ENCODE data around the gene JPT2. TPM values are rescaled to one million over a fixed set of nuclear protein-coding genes. Genes with fewer than 3 reads are reported as not detected.

Gene JPT2
- total RNA-seq, 1 experiment from 2014 or later: 150 TPM

DNA sequence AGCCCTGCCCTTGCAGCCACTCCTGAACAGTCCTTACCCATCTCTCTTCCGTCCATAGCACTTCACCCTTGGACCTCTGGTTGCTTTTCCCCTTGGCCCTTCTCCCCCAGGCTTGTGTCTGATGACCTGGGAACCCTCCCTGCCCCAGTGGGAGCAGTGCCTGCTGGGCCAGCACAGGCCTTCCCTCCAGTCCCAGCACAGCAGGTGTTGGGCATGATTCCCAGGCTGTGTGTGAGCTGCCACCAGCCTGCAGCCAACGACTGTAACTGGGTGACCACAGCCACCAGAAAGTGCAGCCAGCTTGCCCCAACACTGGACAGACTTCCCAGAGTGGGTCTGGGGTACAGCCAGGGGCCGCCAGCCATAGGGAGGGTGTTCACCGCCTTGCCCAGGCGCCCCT lies 35.9 kb upstream of the JPT2 start (continued):
- TF ChIP-seq, protein P1, sequence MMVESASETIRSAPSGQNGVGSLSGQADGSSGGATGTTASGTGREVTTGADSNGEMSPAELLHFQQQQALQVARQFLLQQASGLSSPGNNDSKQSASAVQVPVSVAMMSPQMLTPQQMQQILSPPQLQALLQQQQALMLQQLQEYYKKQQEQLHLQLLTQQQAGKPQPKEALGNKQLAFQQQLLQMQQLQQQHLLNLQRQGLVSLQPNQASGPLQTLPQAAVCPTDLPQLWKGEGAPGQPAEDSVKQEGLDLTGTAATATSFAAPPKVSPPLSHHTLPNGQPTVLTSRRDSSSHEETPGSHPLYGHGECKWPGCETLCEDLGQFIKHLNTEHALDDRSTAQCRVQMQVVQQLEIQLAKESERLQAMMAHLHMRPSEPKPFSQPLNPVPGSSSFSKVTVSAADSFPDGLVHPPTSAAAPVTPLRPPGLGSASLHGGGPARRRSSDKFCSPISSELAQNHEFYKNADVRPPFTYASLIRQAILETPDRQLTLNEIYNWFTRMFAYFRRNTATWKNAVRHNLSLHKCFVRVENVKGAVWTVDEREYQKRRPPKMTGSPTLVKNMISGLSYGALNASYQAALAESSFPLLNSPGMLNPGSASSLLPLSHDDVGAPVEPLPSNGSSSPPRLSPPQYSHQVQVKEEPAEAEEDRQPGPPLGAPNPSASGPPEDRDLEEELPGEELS (CRISPR knock-in tag; IDR thresholded peaks at IDR 0.05): no peak
- TF ChIP-seq TEAD1 (CRISPR knock-in tag; IDR thresholded peaks at IDR 0.05): no peak
- TF ChIP-seq, protein P2, sequence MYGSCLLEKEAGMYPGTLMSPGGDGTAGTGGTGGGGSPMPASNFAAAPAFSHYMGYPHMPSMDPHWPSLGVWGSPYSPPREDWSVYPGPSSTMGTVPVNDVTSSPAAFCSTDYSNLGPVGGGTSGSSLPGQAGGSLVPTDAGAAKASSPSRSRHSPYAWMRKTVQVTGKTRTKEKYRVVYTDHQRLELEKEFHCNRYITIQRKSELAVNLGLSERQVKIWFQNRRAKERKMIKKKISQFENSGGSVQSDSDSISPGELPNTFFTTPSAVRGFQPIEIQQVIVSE (CRISPR knock-in tag; IDR thresholded peaks at IDR 0.05; ENCODE audit: borderline replicate concordance): no peak
- TF ChIP-seq TP53 (CRISPR knock-in tag; IDR thresholded peaks at IDR 0.05): no peak

DNA sequence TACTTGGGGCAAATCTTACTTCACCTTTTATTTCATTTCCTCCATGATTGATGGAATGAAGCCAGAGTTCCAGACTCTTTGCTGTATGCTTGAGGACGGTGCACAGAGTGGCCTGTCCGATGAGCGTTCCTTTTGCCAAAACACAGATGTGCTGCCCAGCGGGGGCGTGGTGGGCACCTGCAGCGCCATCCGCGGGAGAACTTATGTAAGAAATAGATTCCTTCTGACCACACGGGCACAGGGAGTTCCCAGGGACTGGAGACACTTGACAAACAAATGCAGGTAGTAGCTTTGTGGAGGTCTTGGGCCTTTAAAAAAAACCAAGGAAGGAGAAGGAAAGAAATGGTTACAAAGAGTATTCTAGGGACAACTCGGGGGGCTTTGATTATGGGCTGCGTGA lies 35.3 kb upstream of the JPT2 start:
- H3K36me3 Mint-ChIP-seq: peaks cover 46% of the 10 kb centered on the region
- DNase-seq (ENCODE audit: low spot score) (no peak), ATAC-seq (no peak)
- no peak overlapping the region for H3K4me3 Mint-ChIP-seq
- H3K27ac Mint-ChIP-seq: no peak overlapping the region
- H3K4me1 Mint-ChIP-seq: no peaks in the 10 kb centered on the region
- no peaks in the 10 kb centered on the region for H3K9me3 Mint-ChIP-seq
- CTCF ChIA-PET: no interaction called here
- no peak for TF ChIP-seq ZBTB21 (CRISPR knock-in tag; IDR thresholded peaks at IDR 0.05; ENCODE audit: borderline replicate concordance)
- no peak for TF ChIP-seq RORB (CRISPR knock-in tag; IDR thresholded peaks at IDR 0.05)
- TF ChIP-seq, protein P3, sequence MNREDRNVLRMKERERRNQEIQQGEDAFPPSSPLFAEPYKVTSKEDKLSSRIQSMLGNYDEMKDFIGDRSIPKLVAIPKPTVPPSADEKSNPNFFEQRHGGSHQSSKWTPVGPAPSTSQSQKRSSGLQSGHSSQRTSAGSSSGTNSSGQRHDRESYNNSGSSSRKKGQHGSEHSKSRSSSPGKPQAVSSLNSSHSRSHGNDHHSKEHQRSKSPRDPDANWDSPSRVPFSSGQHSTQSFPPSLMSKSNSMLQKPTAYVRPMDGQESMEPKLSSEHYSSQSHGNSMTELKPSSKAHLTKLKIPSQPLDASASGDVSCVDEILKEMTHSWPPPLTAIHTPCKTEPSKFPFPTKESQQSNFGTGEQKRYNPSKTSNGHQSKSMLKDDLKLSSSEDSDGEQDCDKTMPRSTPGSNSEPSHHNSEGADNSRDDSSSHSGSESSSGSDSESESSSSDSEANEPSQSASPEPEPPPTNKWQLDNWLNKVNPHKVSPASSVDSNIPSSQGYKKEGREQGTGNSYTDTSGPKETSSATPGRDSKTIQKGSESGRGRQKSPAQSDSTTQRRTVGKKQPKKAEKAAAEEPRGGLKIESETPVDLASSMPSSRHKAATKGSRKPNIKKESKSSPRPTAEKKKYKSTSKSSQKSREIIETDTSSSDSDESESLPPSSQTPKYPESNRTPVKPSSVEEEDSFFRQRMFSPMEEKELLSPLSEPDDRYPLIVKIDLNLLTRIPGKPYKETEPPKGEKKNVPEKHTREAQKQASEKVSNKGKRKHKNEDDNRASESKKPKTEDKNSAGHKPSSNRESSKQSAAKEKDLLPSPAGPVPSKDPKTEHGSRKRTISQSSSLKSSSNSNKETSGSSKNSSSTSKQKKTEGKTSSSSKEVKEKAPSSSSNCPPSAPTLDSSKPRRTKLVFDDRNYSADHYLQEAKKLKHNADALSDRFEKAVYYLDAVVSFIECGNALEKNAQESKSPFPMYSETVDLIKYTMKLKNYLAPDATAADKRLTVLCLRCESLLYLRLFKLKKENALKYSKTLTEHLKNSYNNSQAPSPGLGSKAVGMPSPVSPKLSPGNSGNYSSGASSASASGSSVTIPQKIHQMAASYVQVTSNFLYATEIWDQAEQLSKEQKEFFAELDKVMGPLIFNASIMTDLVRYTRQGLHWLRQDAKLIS (CRISPR knock-in tag; IDR thresholded peaks at IDR 0.05; ENCODE audit: borderline replicate concordance): no peak
- TF ChIP-seq NFE2L1 (CRISPR knock-in tag; IDR thresholded peaks at IDR 0.05): no peak
- TF ChIP-seq JUN (CRISPR knock-in tag; IDR thresholded peaks at IDR 0.05): no peak
- TF ChIP-seq ZNF219 (CRISPR knock-in tag; IDR thresholded peaks at IDR 0.05; ENCODE audit: borderline replicate concordance): no peak
- TF ChIP-seq FOXK1 (CRISPR knock-in tag; IDR thresholded peaks at IDR 0.05): no peak
- TF ChIP-seq ELF4 (CRISPR knock-in tag; IDR thresholded peaks at IDR 0.05; ENCODE audit: low read depth): no peak
- no peak for TF ChIP-seq TCF7 (CRISPR knock-in tag; IDR thresholded peaks at IDR 0.05; ENCODE audit: low read depth)
- no peak for TF ChIP-seq ZNF671 (CRISPR knock-in tag; IDR thresholded peaks at IDR 0.05)
- TF ChIP-seq GTF2I (CRISPR knock-in tag; conservative IDR thresholded peaks at IDR 0.05): no peak
- no peak for TF ChIP-seq CBFB (CRISPR knock-in tag; IDR thresholded peaks at IDR 0.05; ENCODE audit: low read depth)
- TF ChIP-seq ZNF317 (CRISPR knock-in tag; IDR thresholded peaks at IDR 0.05; ENCODE audit: borderline replicate concordance, low read depth): no peak
- TF ChIP-seq, protein P4, sequence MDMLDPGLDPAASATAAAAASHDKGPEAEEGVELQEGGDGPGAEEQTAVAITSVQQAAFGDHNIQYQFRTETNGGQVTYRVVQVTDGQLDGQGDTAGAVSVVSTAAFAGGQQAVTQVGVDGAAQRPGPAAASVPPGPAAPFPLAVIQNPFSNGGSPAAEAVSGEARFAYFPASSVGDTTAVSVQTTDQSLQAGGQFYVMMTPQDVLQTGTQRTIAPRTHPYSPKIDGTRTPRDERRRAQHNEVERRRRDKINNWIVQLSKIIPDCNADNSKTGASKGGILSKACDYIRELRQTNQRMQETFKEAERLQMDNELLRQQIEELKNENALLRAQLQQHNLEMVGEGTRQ (CRISPR knock-in tag; IDR thresholded peaks at IDR 0.05): no peak
- no peak for TF ChIP-seq IRF2 (CRISPR knock-in tag; IDR thresholded peaks at IDR 0.05; ENCODE audit: borderline replicate concordance, low read depth)
- TF ChIP-seq, protein P5, sequence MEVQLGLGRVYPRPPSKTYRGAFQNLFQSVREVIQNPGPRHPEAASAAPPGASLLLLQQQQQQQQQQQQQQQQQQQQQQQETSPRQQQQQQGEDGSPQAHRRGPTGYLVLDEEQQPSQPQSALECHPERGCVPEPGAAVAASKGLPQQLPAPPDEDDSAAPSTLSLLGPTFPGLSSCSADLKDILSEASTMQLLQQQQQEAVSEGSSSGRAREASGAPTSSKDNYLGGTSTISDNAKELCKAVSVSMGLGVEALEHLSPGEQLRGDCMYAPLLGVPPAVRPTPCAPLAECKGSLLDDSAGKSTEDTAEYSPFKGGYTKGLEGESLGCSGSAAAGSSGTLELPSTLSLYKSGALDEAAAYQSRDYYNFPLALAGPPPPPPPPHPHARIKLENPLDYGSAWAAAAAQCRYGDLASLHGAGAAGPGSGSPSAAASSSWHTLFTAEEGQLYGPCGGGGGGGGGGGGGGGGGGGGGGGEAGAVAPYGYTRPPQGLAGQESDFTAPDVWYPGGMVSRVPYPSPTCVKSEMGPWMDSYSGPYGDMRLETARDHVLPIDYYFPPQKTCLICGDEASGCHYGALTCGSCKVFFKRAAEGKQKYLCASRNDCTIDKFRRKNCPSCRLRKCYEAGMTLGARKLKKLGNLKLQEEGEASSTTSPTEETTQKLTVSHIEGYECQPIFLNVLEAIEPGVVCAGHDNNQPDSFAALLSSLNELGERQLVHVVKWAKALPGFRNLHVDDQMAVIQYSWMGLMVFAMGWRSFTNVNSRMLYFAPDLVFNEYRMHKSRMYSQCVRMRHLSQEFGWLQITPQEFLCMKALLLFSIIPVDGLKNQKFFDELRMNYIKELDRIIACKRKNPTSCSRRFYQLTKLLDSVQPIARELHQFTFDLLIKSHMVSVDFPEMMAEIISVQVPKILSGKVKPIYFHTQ (CRISPR knock-in tag; IDR thresholded peaks at IDR 0.05): no peak
- TF ChIP-seq, protein P6, sequence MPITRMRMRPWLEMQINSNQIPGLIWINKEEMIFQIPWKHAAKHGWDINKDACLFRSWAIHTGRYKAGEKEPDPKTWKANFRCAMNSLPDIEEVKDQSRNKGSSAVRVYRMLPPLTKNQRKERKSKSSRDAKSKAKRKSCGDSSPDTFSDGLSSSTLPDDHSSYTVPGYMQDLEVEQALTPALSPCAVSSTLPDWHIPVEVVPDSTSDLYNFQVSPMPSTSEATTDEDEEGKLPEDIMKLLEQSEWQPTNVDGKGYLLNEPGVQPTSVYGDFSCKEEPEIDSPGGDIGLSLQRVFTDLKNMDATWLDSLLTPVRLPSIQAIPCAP (CRISPR knock-in tag; IDR thresholded peaks at IDR 0.05): no peak
- POLR2A ChIA-PET: no interaction called here
- H3K27me3 Mint-ChIP-seq (ENCODE audit: low read depth): no peaks in the 10 kb centered on the region

Measured in WTC11 (cell line).